H9 (cell line): ENCODE data around the gene SYNE2. TPM values are rescaled to one million over a fixed set of nuclear protein-coding genes. Genes with fewer than 3 reads are reported as not detected.

Experiments
- DNase-seq: peaks from one replicate; pipeline ENCODE4 v3.0.0-alpha.2; 2017
- H2AFZ ChIP-seq: one replicate; pipeline ENCODE4 v1.6.1; 2013; ENCODE audit warnings: mild to moderate bottlenecking, low read length, control low read depth, moderate library complexity
- H2AK5ac ChIP-seq: 2 replicates; pipeline ENCODE4 v1.6.1; 2013; ENCODE audit warnings: low read length, control low read depth, mixed read lengths; ENCODE audit not compliant: insufficient read length
- H2BK120ac ChIP-seq: one replicate; pipeline ENCODE4 v1.6.1; 2013; ENCODE audit warnings: low read depth, mild to moderate bottlenecking, low read length, control low read depth, inconsistent platforms; ENCODE audit not compliant: poor library complexity, severe bottlenecking
- H2BK12ac ChIP-seq: 2 replicates; pipeline ENCODE4 v1.6.1; 2013; ENCODE audit warnings: low read length, control low read depth, mixed read lengths, low read depth; ENCODE audit not compliant: insufficient read length
- H2BK15ac ChIP-seq: 2 replicates; pipeline ENCODE4 v1.6.1; 2013; ENCODE audit warnings: low read depth, low read length, control low read depth
- H2BK20ac ChIP-seq: one replicate; pipeline ENCODE4 v1.6.1; 2013; ENCODE audit warnings: low read depth, mild to moderate bottlenecking, low read length, control low read depth, inconsistent platforms; ENCODE audit not compliant: poor library complexity, severe bottlenecking
- H2BK5ac ChIP-seq: 2 replicates; pipeline ENCODE4 v1.6.1; 2013; ENCODE audit warnings: low read length, control low read depth, mixed read lengths; ENCODE audit not compliant: insufficient read length
- H3K14ac ChIP-seq: 2 replicates; pipeline ENCODE4 v1.6.1; 2013; ENCODE audit warnings: low read length, control low read depth; ENCODE audit not compliant: insufficient read depth
- H3K18ac ChIP-seq: 2 replicates; pipeline ENCODE4 v1.6.1; 2013; ENCODE audit warnings: low read depth, mild to moderate bottlenecking, mixed read lengths, low read length, control low read depth; ENCODE audit not compliant: insufficient read length
- H3K23ac ChIP-seq: 2 replicates; pipeline ENCODE4 v1.6.1; 2013; ENCODE audit warnings: low read length, control low read depth, mixed read lengths, low read depth; ENCODE audit not compliant: insufficient read length
- H3K23me2 ChIP-seq: 2 replicates; pipeline ENCODE4 v1.6.1; 2013; ENCODE audit warnings: low read depth, mild to moderate bottlenecking, mixed read lengths, low read length, control low read depth; ENCODE audit not compliant: insufficient read length, poor library complexity, severe bottlenecking
- H3K27ac ChIP-seq: 2 replicates; pipeline ENCODE4 v1.5.1; 2013; ENCODE audit warnings: low read length, control low read depth, mixed read lengths, low read depth; ENCODE audit not compliant: insufficient read length
- H3K27me3 ChIP-seq: 2 replicates; pipeline ENCODE4 v1.6.1; 2013; ENCODE audit warnings: low read length, control low read depth, inconsistent platforms; ENCODE audit not compliant: insufficient read depth
- H3K4ac ChIP-seq: 2 replicates; pipeline ENCODE4 v1.6.1; 2013; ENCODE audit warnings: low read depth, mild to moderate bottlenecking, control low read depth, inconsistent platforms, low read length, moderate library complexity
- H3K4me1 ChIP-seq: 2 replicates; pipeline ENCODE4 v1.6.1; 2013; ENCODE audit warnings: low read length, control low read depth, inconsistent platforms; ENCODE audit not compliant: insufficient read depth
- H3K4me2 ChIP-seq: 2 replicates; pipeline ENCODE4 v1.6.1; 2013; ENCODE audit warnings: low read length, control low read depth, mixed read lengths; ENCODE audit not compliant: insufficient read length, insufficient read depth
- H3K56ac ChIP-seq: 2 replicates; pipeline ENCODE4 v1.6.1; 2013; ENCODE audit warnings: low read depth, mild to moderate bottlenecking, mixed read lengths, low read length, control low read depth; ENCODE audit not compliant: insufficient read length
- H3K79me1 ChIP-seq: 2 replicates; pipeline ENCODE4 v1.6.1; 2013; ENCODE audit warnings: low read depth, mild to moderate bottlenecking, moderate library complexity, low read length, control low read depth, inconsistent platforms; ENCODE audit not compliant: insufficient read depth, poor library complexity, severe bottlenecking
- H3K79me2 ChIP-seq: 2 replicates; pipeline ENCODE4 v1.6.1; 2013; ENCODE audit warnings: low read length, control low read depth, inconsistent platforms; ENCODE audit not compliant: insufficient read depth
- H3K9ac ChIP-seq: 2 replicates; pipeline ENCODE4 v1.6.1; 2013; ENCODE audit warnings: low read length, control low read depth, mixed read lengths; ENCODE audit not compliant: insufficient read length; ENCODE audit errors: extremely low read depth
- H3K9me3 ChIP-seq: one replicate; pipeline ENCODE4 v1.6.1; 2013; ENCODE audit warnings: low read depth, low read length, inconsistent platforms; ENCODE audit not compliant: control insufficient read depth
- H3T11ph ChIP-seq: one replicate; pipeline ENCODE4 v1.6.1; 2013; ENCODE audit warnings: mild to moderate bottlenecking, low read length, control low read depth, inconsistent platforms
- H4K20me1 ChIP-seq: one replicate; pipeline ENCODE4 v1.6.1; 2013; ENCODE audit not compliant: control insufficient read depth, insufficient read length, insufficient read depth
- H4K5ac ChIP-seq: 2 replicates; pipeline ENCODE4 v1.6.1; 2013; ENCODE audit warnings: low read depth, mild to moderate bottlenecking, mixed read lengths, low read length, control low read depth; ENCODE audit not compliant: insufficient read length
- H4K8ac ChIP-seq: replicated peaks from 2 replicates; pipeline ENCODE4 v1.6.1; 2013; ENCODE audit warnings: low read length, control low read depth, mixed read lengths, low read depth; ENCODE audit not compliant: insufficient read length
- H4K91ac ChIP-seq: 2 replicates; pipeline ENCODE4 v1.6.1; 2013; ENCODE audit warnings: low read depth, mild to moderate bottlenecking, moderate library complexity, mixed read lengths, low read length, control low read depth; ENCODE audit not compliant: insufficient read length
- H3K27ac Mint-ChIP-seq, 3 experiments: 2 replicates in 2 of 3; 3 replicates in 1 of 3; pipeline ENCODE4 v1.8.0; 2020 to 2021; ENCODE audit warnings: mixed read lengths in 3 of 3, mild to moderate bottlenecking in 1 of 3, moderate library complexity in 1 of 3
- H3K27me3 Mint-ChIP-seq: 2 replicates; pipeline ENCODE4 v1.8.0; 2021; ENCODE audit warnings: low read depth, mild to moderate bottlenecking, moderate library complexity, mixed read lengths
- H3K36me3 Mint-ChIP-seq, 3 experiments: 2 replicates in 2 of 3; 3 replicates in 1 of 3; pipeline ENCODE4 v1.8.0; 2020 to 2021; ENCODE audit warnings: low read depth in 3 of 3, mixed read lengths in 3 of 3; ENCODE audit not compliant: insufficient read depth in 1 of 3
- H3K4me1 Mint-ChIP-seq, 2 experiments: 2 replicates each; pipeline ENCODE4 v1.8.0; 2020; ENCODE audit warnings: mixed read lengths in 2 of 2
- H3K4me3 Mint-ChIP-seq, 2 experiments: 2 replicates in 1 of 2; 3 replicates in 1 of 2; pipeline ENCODE4 v1.8.0; 2020 to 2021; ENCODE audit warnings: mild to moderate bottlenecking in 2 of 2, mixed read lengths in 2 of 2, moderate library complexity in 1 of 2
- H3K9me3 Mint-ChIP-seq, 2 experiments: 2 replicates in 1 of 2; 3 replicates in 1 of 2; pipeline ENCODE4 v1.8.0; 2020; ENCODE audit warnings: mild to moderate bottlenecking in 2 of 2, mixed read lengths in 2 of 2, moderate library complexity in 1 of 2
- CTCF ChIP-seq: fragments of 200-600 bp; sonication (generic); conservative IDR thresholded peaks from 3 replicates; pipeline ENCODE4 v1.8.0; 2021; ENCODE audit warnings: antibody characterized with exemption, mild to moderate bottlenecking
- WGBS: extraction: QIAGEN DNeasy Blood & Tissue Kit; methylation state at CpG from one replicate; pipeline ENCODE4 v1.1.7; 2013; ENCODE audit warnings: missing lambda C conversion rate, low lambda C conversion rate, mixed read lengths; ENCODE audit not compliant: insufficient read length; ENCODE audit errors: extremely low coverage; 5-methylcytosine and 5-hydroxymethylcytosine counted together
- total RNA-seq: library from RNA; stranded (reverse); gene quantifications from 2 replicates; pipeline ENCODE4 v1.2.1, GENCODE V29; 2021

The SYNE2 gene
- total RNA-seq, 1 experiment from 2014 or later: 43.3 TPM

GRCh38 chr14:64227856-64228255, 375.1 kb downstream of the SYNE2 start:
- no CpG with 5 or more reads among the region's 1 CpG for WGBS
- Histone ChIP-seq H3K23me2 (no peaks in the 10 kb centered on the region), H3K79me2 (no peaks in the 10 kb centered on the region), H3K79me1 (no peaks in the 10 kb centered on the region), H3K18ac (no peak overlapping the region), H4K8ac (no peak overlapping the region), H3T11ph (no peak overlapping the region), H2AK5ac (no peak overlapping the region), H2BK15ac (no peak overlapping the region), H4K5ac (no peak overlapping the region), H2BK120ac (no peak overlapping the region), H4K91ac (no peak overlapping the region), H4K20me1 (no peaks in the 10 kb centered on the region), H3K4ac (no peak overlapping the region), H2BK12ac (no peak overlapping the region), H3K9ac (no peak overlapping the region), H3K9me3 (no peaks in the 10 kb centered on the region), H2BK20ac (no peak overlapping the region), H2BK5ac (no peak overlapping the region), H3K4me2 (no peak overlapping the region), H3K14ac (no peak overlapping the region), H3K56ac (no peak overlapping the region), H2AFZ (no peak overlapping the region), H3K23ac (no peak overlapping the region), H3K27me3 (no peaks in the 10 kb centered on the region), H3K27ac (no peak overlapping the region), H3K4me1 (no peaks in the 10 kb centered on the region)
- H3K27ac Mint-ChIP-seq: no peak overlapping the region
- no peak for DNase-seq
- H3K36me3 Mint-ChIP-seq: peaks cover 11 to 47% (median 41%) of the 10 kb centered on the region in 3 experiments; a peak in 6 of 7 replicates
- H3K4me3 Mint-ChIP-seq: no peak overlapping the region
- TF ChIP-seq CTCF: no peak
- H3K4me1 Mint-ChIP-seq: no peaks in the 10 kb centered on the region
- H3K27me3 Mint-ChIP-seq: no peaks in the 10 kb centered on the region
- no peaks in the 10 kb centered on the region for H3K9me3 Mint-ChIP-seq
